H1 (cell line): Measurements from ENCODE around the gene GPR37. TPM values are rescaled to one million over a fixed set of nuclear protein-coding genes. Genes with fewer than 3 reads are reported as not detected.

Experiments used
- CBX8 ChIP-seq: fragments of 300-800, 300-1000 bp; sonication (generic); IDR thresholded peaks from 2 replicates; pipeline ENCODE4 v1.7.1; 2016; ENCODE audit warnings: low read depth, low read length, borderline replicate concordance
- CHD1 ChIP-seq: IDR thresholded peaks from 2 replicates; pipeline ENCODE4 v1.6.1; 2012; ENCODE audit warnings: low read depth, low read length, improper control_type of control experiment
- NANOG ChIP-seq: IDR thresholded peaks from 2 replicates; pipeline ENCODE4 v1.6.1; 2011; ENCODE audit warnings: low read length, low read depth, mild to moderate bottlenecking, inconsistent platforms; ENCODE audit not compliant: insufficient read depth, poor library complexity, severe bottlenecking
- POLR2A ChIP-seq, 2 experiments: IDR thresholded peaks; 1 replicate in 1 of 2; 2 replicates in 1 of 2; pipeline ENCODE4 v1.6.1; 2011; ENCODE audit warnings: low read depth in 2 of 2, low read length in 2 of 2, mild to moderate bottlenecking in 2 of 2; ENCODE audit errors: control extremely low read depth in 1 of 2
- SAP30 ChIP-seq: fragments of 300-600 bp; sonication (generic); IDR thresholded peaks from 2 replicates; pipeline ENCODE4 v1.7.1; 2012; ENCODE audit warnings: low read length, moderate library complexity, mild to moderate bottlenecking, inconsistent platforms; ENCODE audit not compliant: insufficient read depth, insufficient replicate concordance
- SIN3A ChIP-seq, 2 experiments: IDR thresholded peaks in 1 of 2; conservative IDR thresholded peaks in 1 of 2; 2 replicates each; pipeline ENCODE4 v1.6.1; 2011 to 2012; ENCODE audit warnings: low read length in 2 of 2, improper control_type of control experiment in 1 of 2, low read depth in 1 of 2, mild to moderate bottlenecking in 1 of 2
- SP1 ChIP-seq: IDR thresholded peaks from 2 replicates; pipeline ENCODE4 v1.6.1; 2011; ENCODE audit warnings: low read depth, low read length
- SP4 ChIP-seq: IDR thresholded peaks from 2 replicates; pipeline ENCODE4 v1.6.1; 2012; ENCODE audit warnings: low read length, inconsistent platforms
- TAF7 ChIP-seq: optimal IDR thresholded peaks from 2 replicates; pipeline ENCODE3; 2011; ENCODE audit warnings: low read depth, mild to moderate bottlenecking, inconsistent platforms, low read length, moderate library complexity, borderline replicate concordance
- ZNF274 ChIP-seq: IDR thresholded peaks from 2 replicates; pipeline ENCODE4 v1.7.0; 2012; ENCODE audit warnings: low read length, borderline replicate concordance; ENCODE audit errors: extremely low read depth
- polyA plus RNA-seq, 7 experiments: library from polyadenylated mRNA; depleted of rRNA in 3 of 7; stranded (reverse) in 5 of 7; unstranded in 2 of 7; fragments of >200 nt in 5 of 7; fragments of 200-250 nt in 2 of 7; gene quantifications; 1 replicate in 5 of 7; 2 replicates in 1 of 7; 4 replicates in 1 of 7; pipeline versions ENCODE4 v1.2.1 to v1.2.3, GENCODE V29; 2011 to 2013; ENCODE audit warnings: missing spikeins in 2 of 7, mixed read lengths in 2 of 7
- total RNA-seq: library from RNA; stranded (reverse); fragmentation: NEBNext Ultra II Directional; extraction: Animal tissue kit (Norgen Biotek cat#: 25700); gene quantifications from 2 replicates; pipeline ENCODE4 v1.2.1, GENCODE V29; 2021
- TF ChIP-seq, protein P1 (sequence below): fragments of 300-600 bp; sonication (generic); IDR thresholded peaks from 2 replicates; pipeline ENCODE4 v1.7.1; 2012; ENCODE audit warnings: low read length, moderate library complexity, mild to moderate bottlenecking, inconsistent platforms; ENCODE audit not compliant: insufficient replicate concordance

GPR37 gene
- total and polyA plus RNA-seq, 2 of the 8 experiments (the other 6 are each of a cell fraction or from before 2014, with no cell fraction given), result 1.5 to 17.4 TPM

DNA sequence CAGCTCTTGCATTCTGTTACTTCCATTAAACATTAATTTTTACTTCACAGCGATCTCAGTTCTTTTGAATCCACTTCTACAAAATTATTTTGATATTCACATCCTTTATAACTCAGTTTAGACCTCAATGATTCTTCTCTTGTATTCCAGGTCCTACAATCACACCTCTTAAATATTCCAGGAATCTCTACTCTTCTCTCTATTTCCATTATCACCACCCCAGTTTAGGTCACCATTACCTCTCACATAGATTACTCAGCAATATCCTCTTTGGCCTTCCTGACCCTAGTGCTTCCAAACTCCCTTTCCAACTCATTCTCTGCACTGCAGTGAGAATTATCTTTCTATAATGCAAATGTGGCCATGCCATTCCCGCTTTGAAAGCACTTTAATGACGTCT lies 27.1 kb upstream of the GPR37 start (continued):
- TF ChIP-seq, protein P1, sequence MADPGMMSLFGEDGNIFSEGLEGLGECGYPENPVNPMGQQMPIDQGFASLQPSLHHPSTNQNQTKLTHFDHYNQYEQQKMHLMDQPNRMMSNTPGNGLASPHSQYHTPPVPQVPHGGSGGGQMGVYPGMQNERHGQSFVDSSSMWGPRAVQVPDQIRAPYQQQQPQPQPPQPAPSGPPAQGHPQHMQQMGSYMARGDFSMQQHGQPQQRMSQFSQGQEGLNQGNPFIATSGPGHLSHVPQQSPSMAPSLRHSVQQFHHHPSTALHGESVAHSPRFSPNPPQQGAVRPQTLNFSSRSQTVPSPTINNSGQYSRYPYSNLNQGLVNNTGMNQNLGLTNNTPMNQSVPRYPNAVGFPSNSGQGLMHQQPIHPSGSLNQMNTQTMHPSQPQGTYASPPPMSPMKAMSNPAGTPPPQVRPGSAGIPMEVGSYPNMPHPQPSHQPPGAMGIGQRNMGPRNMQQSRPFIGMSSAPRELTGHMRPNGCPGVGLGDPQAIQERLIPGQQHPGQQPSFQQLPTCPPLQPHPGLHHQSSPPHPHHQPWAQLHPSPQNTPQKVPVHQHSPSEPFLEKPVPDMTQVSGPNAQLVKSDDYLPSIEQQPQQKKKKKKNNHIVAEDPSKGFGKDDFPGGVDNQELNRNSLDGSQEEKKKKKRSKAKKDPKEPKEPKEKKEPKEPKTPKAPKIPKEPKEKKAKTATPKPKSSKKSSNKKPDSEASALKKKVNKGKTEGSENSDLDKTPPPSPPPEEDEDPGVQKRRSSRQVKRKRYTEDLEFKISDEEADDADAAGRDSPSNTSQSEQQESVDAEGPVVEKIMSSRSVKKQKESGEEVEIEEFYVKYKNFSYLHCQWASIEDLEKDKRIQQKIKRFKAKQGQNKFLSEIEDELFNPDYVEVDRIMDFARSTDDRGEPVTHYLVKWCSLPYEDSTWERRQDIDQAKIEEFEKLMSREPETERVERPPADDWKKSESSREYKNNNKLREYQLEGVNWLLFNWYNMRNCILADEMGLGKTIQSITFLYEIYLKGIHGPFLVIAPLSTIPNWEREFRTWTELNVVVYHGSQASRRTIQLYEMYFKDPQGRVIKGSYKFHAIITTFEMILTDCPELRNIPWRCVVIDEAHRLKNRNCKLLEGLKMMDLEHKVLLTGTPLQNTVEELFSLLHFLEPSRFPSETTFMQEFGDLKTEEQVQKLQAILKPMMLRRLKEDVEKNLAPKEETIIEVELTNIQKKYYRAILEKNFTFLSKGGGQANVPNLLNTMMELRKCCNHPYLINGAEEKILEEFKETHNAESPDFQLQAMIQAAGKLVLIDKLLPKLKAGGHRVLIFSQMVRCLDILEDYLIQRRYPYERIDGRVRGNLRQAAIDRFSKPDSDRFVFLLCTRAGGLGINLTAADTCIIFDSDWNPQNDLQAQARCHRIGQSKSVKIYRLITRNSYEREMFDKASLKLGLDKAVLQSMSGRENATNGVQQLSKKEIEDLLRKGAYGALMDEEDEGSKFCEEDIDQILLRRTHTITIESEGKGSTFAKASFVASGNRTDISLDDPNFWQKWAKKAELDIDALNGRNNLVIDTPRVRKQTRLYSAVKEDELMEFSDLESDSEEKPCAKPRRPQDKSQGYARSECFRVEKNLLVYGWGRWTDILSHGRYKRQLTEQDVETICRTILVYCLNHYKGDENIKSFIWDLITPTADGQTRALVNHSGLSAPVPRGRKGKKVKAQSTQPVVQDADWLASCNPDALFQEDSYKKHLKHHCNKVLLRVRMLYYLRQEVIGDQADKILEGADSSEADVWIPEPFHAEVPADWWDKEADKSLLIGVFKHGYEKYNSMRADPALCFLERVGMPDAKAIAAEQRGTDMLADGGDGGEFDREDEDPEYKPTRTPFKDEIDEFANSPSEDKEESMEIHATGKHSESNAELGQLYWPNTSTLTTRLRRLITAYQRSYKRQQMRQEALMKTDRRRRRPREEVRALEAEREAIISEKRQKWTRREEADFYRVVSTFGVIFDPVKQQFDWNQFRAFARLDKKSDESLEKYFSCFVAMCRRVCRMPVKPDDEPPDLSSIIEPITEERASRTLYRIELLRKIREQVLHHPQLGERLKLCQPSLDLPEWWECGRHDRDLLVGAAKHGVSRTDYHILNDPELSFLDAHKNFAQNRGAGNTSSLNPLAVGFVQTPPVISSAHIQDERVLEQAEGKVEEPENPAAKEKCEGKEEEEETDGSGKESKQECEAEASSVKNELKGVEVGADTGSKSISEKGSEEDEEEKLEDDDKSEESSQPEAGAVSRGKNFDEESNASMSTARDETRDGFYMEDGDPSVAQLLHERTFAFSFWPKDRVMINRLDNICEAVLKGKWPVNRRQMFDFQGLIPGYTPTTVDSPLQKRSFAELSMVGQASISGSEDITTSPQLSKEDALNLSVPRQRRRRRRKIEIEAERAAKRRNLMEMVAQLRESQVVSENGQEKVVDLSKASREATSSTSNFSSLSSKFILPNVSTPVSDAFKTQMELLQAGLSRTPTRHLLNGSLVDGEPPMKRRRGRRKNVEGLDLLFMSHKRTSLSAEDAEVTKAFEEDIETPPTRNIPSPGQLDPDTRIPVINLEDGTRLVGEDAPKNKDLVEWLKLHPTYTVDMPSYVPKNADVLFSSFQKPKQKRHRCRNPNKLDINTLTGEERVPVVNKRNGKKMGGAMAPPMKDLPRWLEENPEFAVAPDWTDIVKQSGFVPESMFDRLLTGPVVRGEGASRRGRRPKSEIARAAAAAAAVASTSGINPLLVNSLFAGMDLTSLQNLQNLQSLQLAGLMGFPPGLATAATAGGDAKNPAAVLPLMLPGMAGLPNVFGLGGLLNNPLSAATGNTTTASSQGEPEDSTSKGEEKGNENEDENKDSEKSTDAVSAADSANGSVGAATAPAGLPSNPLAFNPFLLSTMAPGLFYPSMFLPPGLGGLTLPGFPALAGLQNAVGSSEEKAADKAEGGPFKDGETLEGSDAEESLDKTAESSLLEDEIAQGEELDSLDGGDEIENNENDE, result no peak
- TF ChIP-seq TAF7 (no peak), SP1 (no peak), POLR2A (IDR thresholded peaks at IDR 0.05; ENCODE audit: control extremely low read depth in 1 of 2, low read depth in 2 of 2, low read length in 2 of 2) (no peak), ZNF274 (no peak), SAP30 (no peak), SP4 (no peak), SIN3A (conservative IDR thresholded peaks at IDR 0.05 in 1 of 2, IDR thresholded peaks at IDR 0.05 in 1 of 2; ENCODE audit: low read depth in 1 of 2, low read length in 2 of 2) (no peak), CBX8 (no peak), NANOG (no peak), CHD1 (no peak)
- TF ChIP-seq, all 59 proteins: peak for 0
